Endothelial cell of umbilical vein (primary cell): Measurements from ENCODE around the gene LRRC8B.

Source experiments
- CTCF ChIP-seq, 2 donors: IDR thresholded peaks; 1 replicate in 1 of 2; 2 replicates in 1 of 2; pipeline ENCODE4 v1.5.1; 2011; ENCODE audit warnings: low read length in 2 of 2, mild to moderate bottlenecking in 2 of 2, moderate library complexity in 2 of 2, control low read depth in 1 of 2, inconsistent platforms in 1 of 2, low read depth in 1 of 2; ENCODE audit not compliant: insufficient read depth in 1 of 2; ENCODE audit errors: extremely low read depth in 1 of 2
- EZH2 ChIP-seq: IDR thresholded peaks from 2 replicates; pipeline ENCODE4 v1.6.1; 2012; ENCODE audit warnings: borderline replicate concordance, low read depth, mild to moderate bottlenecking, moderate library complexity, low read length, inconsistent platforms; ENCODE audit not compliant: severe bottlenecking
- GATA2 ChIP-seq: IDR thresholded peaks from 2 replicates; pipeline ENCODE4 v1.7.0; 2011; ENCODE audit warnings: low read depth, mild to moderate bottlenecking, moderate library complexity, mixed read lengths, low read length; ENCODE audit not compliant: insufficient read length, insufficient read depth
- MAX ChIP-seq: IDR thresholded peaks from 2 replicates; pipeline ENCODE4 v1.6.1; 2011; ENCODE audit not compliant: insufficient read depth, insufficient read length
- POLR2A ChIP-seq: IDR thresholded peaks from 2 replicates; pipeline ENCODE4 v1.6.1; 2012; ENCODE audit warnings: low read depth, mild to moderate bottlenecking, control low read depth, low read length
- POLR2AphosphoS5 ChIP-seq: IDR thresholded peaks from 2 replicates; pipeline ENCODE4 v1.6.1; 2012; ENCODE audit warnings: low read depth, mild to moderate bottlenecking, control low read depth, low read length, moderate library complexity; ENCODE audit not compliant: insufficient read depth

- TF ChIP-seq CTCF (IDR thresholded peaks at IDR 0.05; ENCODE audit: extremely low read depth in 1 of 2, insufficient read depth in 1 of 2, low read depth in 1 of 2, low read length in 2 of 2) (no peak), EZH2 (no peak), POLR2A (no peak), POLR2AphosphoS5 (no peak), GATA2 (no peak), MAX (no peak)
Measured at GRCh38 chr1:89603651-89604413, 79.2 kb downstream of the LRRC8B start.
